RKO (cell line): Measurements from ENCODE around the gene STRA6.

ENCODE experiments used
- DNase-seq: peaks from one replicate; pipeline ENCODE4 v3.0.0-alpha.2; 2016; ENCODE audit warnings: low spot score

The STRA6 gene

DNA sequence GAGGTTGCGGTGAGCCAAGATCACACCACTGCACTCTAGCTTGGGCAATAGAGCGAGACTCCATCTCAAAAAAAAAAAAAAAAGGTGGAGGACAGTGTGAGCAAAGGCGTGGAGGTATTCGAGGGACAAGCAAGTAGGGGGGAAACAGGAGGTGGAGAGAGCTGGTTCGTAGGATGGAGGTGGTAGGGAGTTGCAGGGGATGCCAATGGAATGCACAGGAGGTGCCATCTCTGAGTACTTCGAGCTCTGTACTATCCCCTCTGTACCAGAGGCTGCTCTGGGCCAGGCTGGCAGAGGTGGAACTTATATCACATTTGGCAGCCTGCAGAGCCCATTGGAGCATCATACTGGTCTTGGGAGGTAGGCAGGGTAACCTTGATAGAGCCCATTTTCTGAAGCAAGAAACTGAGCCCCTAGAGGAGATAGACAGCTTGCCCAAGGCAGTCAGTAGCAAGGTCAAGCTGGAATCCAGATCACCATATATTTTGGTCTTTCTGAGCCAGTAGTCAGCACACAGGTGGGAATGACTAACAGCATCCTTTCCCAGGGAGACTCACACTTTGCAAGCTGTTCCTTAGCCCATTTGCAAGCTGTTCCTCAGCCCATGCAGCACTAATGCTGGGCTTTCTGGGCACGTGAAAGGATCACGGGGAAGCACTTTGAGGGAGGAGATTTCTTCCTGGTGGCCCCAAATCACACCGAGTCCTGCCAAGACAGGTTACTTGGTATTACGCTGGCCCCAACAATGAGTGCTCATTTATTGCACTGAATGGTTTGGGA is 24.4 kb upstream of the STRA6 start:
- DNase-seq: peak; percentile 22

DNA sequence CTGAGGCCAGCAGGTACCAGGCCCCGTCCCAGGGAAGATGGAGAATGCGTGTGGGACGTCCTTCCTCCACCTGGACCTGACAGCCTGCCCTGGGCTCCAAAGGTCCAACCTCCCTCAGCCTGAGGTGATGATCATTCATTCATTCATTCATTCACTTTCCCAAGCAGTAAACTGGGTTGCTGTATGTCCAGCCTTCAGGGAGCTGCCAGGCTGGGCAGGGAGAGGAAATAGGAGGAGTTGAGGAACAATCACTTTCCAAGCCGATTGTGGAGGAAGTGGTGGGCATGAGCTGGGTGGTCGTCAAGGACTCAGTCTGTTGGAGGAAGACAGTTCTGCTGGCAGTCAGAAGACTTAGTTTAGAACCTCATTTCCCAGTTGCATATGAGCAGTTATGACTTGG is 23.3 kb upstream of the STRA6 start:
- no peak for DNase-seq

GRCh38 chr15:74222240-74223119 is 19.9 kb upstream of the STRA6 start:
- DNase-seq: no peak

- no peak for DNase-seq
Measured at GRCh38 chr15:74221399-74222239, 19.0 kb upstream of the STRA6 start.

DNA sequence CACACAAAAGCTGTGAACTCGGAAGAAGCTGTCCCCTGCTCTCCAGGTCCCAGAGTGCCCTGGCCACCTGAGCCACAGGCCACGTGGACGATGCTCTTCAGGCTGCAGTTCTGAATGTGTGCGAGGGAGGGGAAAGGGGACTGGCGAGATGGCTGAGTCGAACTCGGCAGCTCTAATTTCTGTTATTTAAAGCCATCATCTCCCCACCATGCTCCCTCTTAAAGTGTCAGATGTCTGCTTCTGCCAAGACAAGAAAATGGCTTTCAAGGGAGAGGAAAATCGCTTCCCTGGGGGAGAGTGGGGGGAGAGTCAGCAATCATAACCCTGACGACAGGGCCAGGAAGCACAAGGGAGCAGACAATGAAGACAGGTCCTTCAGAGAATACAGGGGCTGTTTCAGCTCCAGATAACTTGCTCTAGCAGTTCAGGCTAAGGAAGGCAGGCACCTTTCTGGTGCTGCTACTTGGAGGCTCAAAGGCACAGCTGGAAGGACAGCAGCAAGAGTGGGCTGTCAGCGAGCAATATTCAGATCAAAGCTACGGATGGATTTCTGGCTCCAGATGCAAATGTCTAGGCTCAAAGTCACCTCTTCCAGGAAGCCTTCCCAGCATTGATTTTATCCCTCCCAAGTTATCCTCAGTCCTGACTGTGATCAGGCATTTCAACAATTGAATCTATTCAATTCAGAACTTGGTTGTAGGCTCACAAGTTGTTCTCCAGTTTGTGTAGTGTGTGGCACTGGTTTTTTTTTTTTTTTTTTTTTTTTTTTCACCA is 18.1 kb upstream of the STRA6 start:
- DNase-seq: no peak

GRCh38 chr15:74217907-74218885 is 15.6 kb upstream of the STRA6 start:
- no peak for DNase-seq

DNA sequence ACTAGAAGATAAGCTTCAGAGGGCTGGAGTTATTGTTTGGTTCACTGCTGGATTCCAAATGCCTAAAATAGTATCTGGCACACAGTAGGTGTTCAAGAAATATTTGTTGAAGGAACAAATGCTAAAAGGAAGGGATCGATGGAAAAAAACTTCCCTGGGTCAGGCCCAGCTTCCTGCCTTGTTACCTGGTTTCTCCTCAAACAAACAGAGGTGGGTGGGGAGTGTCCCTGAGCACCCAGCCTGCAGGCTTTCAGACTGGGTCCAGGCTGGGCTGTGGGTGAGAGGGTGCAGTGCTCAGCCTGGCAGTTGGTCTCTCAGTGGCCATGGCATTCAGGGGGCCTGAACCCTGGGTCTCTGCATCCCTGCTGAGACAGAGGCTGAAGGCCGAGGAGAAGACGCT is 14.4 kb upstream of the STRA6 start:
- DNase-seq: no peak

DNA sequence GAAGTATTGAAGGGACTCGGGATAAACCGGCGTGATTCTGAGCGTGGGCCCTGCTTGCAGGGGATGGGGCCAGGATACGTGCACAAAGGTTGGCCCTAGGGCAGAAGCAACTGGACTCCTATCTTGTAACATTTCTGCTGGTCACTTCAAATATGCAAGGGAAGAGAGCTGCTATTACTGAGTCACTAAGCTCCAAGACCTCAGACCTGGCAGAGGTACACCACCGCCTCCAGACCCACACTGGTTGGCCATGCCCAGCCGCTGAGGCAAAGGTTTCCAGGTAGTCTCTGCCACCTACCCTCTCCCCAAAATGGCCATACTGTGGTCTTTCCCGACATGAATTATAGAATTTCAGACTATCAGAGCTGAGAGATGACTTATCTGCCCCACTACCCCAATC is 13.4 kb upstream of the STRA6 start:
- DNase-seq: no peak

- no peak for DNase-seq
Measured at GRCh38 chr15:74214324-74215021, 11.9 kb upstream of the STRA6 start.

DNA sequence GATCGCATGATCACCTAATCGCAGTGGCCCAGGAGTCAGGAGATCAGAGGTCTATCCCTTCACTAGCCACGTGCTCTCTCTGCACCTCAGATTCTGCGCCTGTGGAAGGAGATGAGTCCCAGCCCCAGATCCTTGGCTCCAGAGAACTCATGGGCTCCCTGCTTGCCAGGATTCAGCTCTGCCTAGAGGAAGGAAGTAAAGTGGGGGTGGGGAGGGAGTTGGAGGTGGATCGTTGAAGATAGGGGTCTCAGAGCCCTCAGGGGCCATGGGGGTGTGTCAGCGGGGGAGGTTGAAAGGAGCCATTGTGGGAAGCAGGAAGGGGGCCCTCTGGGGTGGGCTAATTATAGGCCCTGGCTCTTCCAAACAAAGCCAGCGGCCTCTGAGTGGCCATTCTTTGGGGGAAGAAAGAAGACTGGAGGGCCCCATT is 11.3 kb upstream of the STRA6 start:
- no peak for DNase-seq

- no peak for DNase-seq
Measured at GRCh38 chr15:74212494-74212893, 9.9 kb upstream of the STRA6 start.

DNA sequence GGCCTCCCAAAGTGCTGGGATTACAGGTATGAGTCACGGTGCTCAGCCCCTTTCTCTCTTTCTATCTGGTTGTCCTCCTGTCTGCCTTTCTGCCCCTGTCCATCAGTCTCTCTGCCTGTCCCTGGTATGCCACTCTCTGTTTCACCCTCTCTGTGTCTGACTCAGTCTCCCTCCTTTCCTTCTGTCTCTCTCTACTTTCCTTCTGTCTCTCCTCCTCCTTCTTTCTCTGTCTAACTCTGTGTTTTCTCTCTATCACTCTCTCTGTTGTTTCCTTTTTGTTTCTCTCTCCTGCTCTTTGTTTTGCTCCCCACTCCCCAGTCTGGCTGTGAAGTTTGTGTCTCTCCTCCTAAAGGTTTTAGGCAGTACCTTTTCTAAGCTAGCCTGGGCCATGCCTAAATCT is 9.1 kb upstream of the STRA6 start:
- DNase-seq: no peak

DNA sequence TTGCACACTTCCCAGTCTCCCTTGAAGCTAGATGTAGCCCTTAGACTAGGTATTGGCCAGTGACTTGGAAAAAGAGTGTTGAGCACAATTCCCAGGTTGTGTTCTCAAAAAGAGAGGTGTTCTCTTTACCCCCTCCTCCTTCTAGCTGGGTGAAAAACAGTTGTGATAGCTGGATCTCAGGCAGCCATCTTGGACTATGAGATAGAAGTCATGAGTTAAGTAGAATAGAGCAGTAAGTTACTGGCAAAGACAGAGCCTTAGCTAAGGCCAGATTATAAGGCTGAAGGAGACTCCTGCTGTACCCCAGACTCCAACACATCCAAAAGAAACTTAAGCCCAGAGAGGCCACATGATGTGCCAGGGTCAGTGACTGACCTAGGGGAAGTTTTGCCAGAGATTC is 8.1 kb upstream of the STRA6 start:
- no peak for DNase-seq

DNA sequence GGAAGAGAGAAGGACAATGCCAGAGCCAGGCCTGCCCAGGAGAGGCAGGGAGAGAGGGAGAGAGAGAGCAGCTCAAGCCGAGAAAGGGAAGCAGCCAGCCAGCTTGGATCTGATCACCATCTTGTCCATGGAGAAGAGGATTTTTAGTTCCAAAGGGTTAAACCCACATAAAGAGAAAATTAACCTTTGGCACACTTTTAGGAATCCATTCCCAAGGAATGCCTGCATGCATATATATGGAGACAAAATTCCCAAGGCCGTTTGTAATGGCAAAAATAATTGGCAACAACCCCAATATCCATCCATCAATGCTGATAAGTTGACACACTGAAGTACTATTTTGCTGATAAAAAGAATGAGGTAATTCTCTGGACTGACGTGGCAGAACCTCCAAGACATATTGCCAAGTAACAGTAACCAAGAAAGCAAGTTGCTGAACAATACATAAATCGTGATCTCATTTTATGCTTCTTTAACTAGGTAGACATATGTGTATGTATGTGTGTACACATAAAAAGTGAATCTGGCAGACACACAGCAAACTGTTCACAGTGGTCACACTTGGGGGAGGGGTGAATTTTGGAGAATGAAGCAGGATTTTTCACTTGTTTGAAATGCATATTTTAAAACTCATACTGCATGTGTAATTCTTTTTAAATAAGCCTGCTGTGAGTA is 7.5 kb upstream of the STRA6 start:
- DNase-seq: peak; percentile 64

DNA sequence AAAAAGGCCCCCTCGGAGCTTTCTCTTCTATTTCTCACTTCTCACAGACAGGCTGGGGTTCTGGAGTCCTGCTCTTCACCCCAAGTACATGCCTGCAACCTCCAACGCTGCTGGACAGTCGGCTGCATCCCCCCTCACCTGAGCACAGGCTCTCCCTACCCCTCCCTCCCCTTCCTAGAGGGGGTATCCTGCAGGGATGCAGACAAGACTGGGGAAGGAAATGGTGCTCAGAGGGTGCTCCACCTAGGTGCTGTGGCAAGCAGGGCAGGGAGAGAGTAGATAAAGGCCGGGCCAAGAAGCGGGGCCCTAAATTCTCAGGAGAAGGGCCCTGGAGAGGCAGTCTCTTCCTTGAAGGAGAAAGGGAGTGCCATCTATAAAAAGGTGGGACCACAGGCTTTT is 7.0 kb upstream of the STRA6 start:
- DNase-seq: no peak

DNA sequence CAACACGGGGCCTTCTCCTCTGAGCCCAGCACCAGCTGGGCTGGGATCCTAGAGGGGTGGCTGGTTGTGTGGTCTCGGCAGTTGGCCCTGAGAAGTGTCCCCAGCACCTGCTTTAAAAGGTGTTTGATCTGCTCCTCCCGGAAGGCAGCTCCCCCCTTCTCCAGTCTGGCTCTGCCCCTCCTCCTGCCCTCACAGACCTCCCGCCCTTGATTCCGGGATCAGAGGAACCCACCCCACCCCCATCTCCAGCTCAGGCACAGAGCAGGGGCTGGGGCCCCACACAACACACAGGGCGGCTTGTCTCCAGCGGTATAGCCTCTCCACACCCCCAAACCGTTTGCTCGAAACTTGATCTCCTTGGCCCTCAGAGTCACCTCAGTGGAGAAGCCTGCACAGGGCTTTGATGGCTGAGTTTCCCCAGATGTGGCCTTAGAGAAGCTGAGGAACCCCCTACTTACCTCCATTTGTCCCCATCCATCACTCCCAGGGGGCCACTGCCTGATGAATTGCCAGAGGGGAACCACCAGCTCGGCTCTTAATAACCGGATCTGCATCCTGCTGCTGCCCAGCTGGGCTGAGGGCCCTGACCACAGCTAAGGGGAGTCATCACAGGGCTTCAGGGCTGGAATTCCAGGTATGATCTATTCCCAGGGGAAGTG is 6.4 kb upstream of the STRA6 start:
- DNase-seq: no peak

GRCh38 chr15:74208496-74208895 is 5.9 kb upstream of the STRA6 start:
- DNase-seq: no peak

GRCh38 chr15:74207652-74208440 is 5.3 kb upstream of the STRA6 start:
- no peak for DNase-seq
